WTC11 (cell line): ENCODE results near the gene OTC.

ENCODE experiments used
- AFF4 ChIP-seq: sonication (generic); formaldehyde crosslinking; IDR thresholded peaks from 2 replicates; pipeline ENCODE4 v1.8.1; 2023; ENCODE audit warnings: mild to moderate bottlenecking, missing genetic modification reagents, borderline replicate concordance
- ATF3 ChIP-seq: sonication (generic); formaldehyde crosslinking; conservative IDR thresholded peaks from 2 replicates; pipeline ENCODE4 v1.8.1; 2022; ENCODE audit warnings: mild to moderate bottlenecking, missing genetic modification reagents
- CREB1 ChIP-seq: sonication (generic); formaldehyde crosslinking; IDR thresholded peaks from 2 replicates; pipeline ENCODE4 v1.8.0; 2023; ENCODE audit warnings: mild to moderate bottlenecking, missing genetic modification reagents
- CTCF ChIP-seq: fragments of 200-600 bp; IDR thresholded peaks from 2 replicates; pipeline ENCODE4 v1.8.0; 2022; ENCODE audit warnings: antibody characterized with exemption
- ELF4 ChIP-seq: sonication (generic); formaldehyde crosslinking; IDR thresholded peaks from 2 replicates; pipeline ENCODE4 v1.8.1; 2022; ENCODE audit warnings: low read depth, mild to moderate bottlenecking, moderate library complexity, missing genetic modification reagents
- IRF1 ChIP-seq: sonication (generic); formaldehyde crosslinking; IDR thresholded peaks from 2 replicates; pipeline ENCODE4 v1.8.0; 2023; ENCODE audit warnings: missing genetic modification reagents
- IRF2 ChIP-seq: sonication (generic); formaldehyde crosslinking; IDR thresholded peaks from 2 replicates; pipeline ENCODE4 v1.8.0; 2022; ENCODE audit warnings: low read depth, missing genetic modification reagents, borderline replicate concordance
- KAT7 ChIP-seq: sonication (generic); formaldehyde crosslinking; IDR thresholded peaks from 2 replicates; pipeline ENCODE4 v1.8.1; 2023; ENCODE audit warnings: missing genetic modification reagents, mild to moderate bottlenecking, borderline replicate concordance
- SP1 ChIP-seq: sonication (generic); formaldehyde crosslinking; conservative IDR thresholded peaks from 2 replicates; pipeline ENCODE4 v1.8.1; 2022; ENCODE audit warnings: missing genetic modification reagents
- USF1 ChIP-seq: sonication (generic); formaldehyde crosslinking; IDR thresholded peaks from 2 replicates; pipeline ENCODE4 v1.8.0; 2022; ENCODE audit warnings: mild to moderate bottlenecking, missing genetic modification reagents
- USF2 ChIP-seq: sonication (generic); formaldehyde crosslinking; IDR thresholded peaks from 2 replicates; pipeline ENCODE4 v1.8.1; 2023; ENCODE audit warnings: mild to moderate bottlenecking, missing genetic modification reagents, moderate library complexity
- ZNF317 ChIP-seq: sonication (generic); formaldehyde crosslinking; IDR thresholded peaks from 2 replicates; pipeline ENCODE4 v1.8.1; 2023; ENCODE audit warnings: low read depth, mild to moderate bottlenecking, moderate library complexity, missing genetic modification reagents, borderline replicate concordance
- TF ChIP-seq, protein P1 (sequence below): sonication (generic); formaldehyde crosslinking; IDR thresholded peaks from 2 replicates; pipeline ENCODE4 v1.8.0; 2022; ENCODE audit warnings: mild to moderate bottlenecking, missing genetic modification reagents
- TF ChIP-seq, protein P2 (sequence below): sonication (generic); formaldehyde crosslinking; IDR thresholded peaks from 2 replicates; pipeline ENCODE4 v1.8.0; 2023; ENCODE audit warnings: mild to moderate bottlenecking, missing genetic modification reagents

DNA sequence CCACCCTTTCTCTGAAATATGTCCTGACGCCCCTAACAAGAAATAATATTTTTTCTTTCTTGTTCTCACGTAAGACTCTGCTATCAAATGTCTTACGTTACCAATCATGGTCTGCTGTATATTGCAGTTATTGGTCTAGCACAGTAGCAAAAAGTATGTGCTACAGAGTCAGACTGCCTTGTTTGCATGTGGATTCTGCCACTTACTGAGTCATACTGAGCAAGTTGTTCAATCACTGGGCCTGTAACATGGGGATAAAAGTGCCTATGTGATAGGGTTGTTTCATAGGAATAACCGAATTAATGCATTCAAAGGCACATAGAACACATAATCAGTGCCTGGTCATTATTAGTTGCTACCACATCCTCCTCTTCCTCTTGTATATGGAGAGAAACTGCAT is 39.2 kb upstream of the OTC start:
- TF ChIP-seq CTCF = no peak
- no peak for TF ChIP-seq USF2 (CRISPR knock-in tag)
- TF ChIP-seq KAT7 (CRISPR knock-in tag) = no peak
- TF ChIP-seq CREB1 (CRISPR knock-in tag) = no peak
- TF ChIP-seq USF1 (CRISPR knock-in tag) = no peak
- no peak for TF ChIP-seq IRF2 (CRISPR knock-in tag)
- no peak for TF ChIP-seq ZNF317 (CRISPR knock-in tag)
- TF ChIP-seq IRF1 (CRISPR knock-in tag) = no peak
- no peak for TF ChIP-seq AFF4 (CRISPR knock-in tag)
- TF ChIP-seq ATF3 (CRISPR knock-in tag) = no peak
- TF ChIP-seq SP1 (CRISPR knock-in tag) = no peak
- TF ChIP-seq, protein P1, sequence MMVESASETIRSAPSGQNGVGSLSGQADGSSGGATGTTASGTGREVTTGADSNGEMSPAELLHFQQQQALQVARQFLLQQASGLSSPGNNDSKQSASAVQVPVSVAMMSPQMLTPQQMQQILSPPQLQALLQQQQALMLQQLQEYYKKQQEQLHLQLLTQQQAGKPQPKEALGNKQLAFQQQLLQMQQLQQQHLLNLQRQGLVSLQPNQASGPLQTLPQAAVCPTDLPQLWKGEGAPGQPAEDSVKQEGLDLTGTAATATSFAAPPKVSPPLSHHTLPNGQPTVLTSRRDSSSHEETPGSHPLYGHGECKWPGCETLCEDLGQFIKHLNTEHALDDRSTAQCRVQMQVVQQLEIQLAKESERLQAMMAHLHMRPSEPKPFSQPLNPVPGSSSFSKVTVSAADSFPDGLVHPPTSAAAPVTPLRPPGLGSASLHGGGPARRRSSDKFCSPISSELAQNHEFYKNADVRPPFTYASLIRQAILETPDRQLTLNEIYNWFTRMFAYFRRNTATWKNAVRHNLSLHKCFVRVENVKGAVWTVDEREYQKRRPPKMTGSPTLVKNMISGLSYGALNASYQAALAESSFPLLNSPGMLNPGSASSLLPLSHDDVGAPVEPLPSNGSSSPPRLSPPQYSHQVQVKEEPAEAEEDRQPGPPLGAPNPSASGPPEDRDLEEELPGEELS (CRISPR knock-in tag) = no peak
- TF ChIP-seq, protein P2, sequence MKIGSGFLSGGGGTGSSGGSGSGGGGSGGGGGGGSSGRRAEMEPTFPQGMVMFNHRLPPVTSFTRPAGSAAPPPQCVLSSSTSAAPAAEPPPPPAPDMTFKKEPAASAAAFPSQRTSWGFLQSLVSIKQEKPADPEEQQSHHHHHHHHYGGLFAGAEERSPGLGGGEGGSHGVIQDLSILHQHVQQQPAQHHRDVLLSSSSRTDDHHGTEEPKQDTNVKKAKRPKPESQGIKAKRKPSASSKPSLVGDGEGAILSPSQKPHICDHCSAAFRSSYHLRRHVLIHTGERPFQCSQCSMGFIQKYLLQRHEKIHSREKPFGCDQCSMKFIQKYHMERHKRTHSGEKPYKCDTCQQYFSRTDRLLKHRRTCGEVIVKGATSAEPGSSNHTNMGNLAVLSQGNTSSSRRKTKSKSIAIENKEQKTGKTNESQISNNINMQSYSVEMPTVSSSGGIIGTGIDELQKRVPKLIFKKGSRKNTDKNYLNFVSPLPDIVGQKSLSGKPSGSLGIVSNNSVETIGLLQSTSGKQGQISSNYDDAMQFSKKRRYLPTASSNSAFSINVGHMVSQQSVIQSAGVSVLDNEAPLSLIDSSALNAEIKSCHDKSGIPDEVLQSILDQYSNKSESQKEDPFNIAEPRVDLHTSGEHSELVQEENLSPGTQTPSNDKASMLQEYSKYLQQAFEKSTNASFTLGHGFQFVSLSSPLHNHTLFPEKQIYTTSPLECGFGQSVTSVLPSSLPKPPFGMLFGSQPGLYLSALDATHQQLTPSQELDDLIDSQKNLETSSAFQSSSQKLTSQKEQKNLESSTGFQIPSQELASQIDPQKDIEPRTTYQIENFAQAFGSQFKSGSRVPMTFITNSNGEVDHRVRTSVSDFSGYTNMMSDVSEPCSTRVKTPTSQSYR (CRISPR knock-in tag) = no peak
- TF ChIP-seq ELF4 (CRISPR knock-in tag) = no peak
